Cardiac fibroblast (primary cell): ENCODE data around the gene HIPK2.

Experiments used
- DNase-seq, 2 donors: peaks; one replicate each; pipeline versions ENCODE4 v3.0.0 to v3.0.0-alpha.2; 2010; ENCODE audit warnings: low read depth in 2 of 2
- H3K4me3 ChIP-seq, 2 donors: replicated peaks in 1 of 2; 1 replicate in 1 of 2; 2 replicates in 1 of 2; pipeline ENCODE4 v1.5.1; 2011; ENCODE audit warnings: low read depth in 2 of 2, low read length in 2 of 2, mild to moderate bottlenecking in 2 of 2, moderate library complexity in 1 of 2
- TF ChIP-seq, protein P1 (sequence below): IDR thresholded peaks from one replicate; pipeline ENCODE4 v1.5.1; 2011; ENCODE audit warnings: low read depth, mild to moderate bottlenecking, low read length, inconsistent platforms

HIPK2 gene

GRCh38 chr7:139738772-139739171 lies 39.0 kb downstream of the HIPK2 start:
- H3K4me3 ChIP-seq: no peak overlapping the region
- TF ChIP-seq, protein P1, sequence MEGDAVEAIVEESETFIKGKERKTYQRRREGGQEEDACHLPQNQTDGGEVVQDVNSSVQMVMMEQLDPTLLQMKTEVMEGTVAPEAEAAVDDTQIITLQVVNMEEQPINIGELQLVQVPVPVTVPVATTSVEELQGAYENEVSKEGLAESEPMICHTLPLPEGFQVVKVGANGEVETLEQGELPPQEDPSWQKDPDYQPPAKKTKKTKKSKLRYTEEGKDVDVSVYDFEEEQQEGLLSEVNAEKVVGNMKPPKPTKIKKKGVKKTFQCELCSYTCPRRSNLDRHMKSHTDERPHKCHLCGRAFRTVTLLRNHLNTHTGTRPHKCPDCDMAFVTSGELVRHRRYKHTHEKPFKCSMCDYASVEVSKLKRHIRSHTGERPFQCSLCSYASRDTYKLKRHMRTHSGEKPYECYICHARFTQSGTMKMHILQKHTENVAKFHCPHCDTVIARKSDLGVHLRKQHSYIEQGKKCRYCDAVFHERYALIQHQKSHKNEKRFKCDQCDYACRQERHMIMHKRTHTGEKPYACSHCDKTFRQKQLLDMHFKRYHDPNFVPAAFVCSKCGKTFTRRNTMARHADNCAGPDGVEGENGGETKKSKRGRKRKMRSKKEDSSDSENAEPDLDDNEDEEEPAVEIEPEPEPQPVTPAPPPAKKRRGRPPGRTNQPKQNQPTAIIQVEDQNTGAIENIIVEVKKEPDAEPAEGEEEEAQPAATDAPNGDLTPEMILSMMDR: no peak
- DNase-seq: no peak

- DNase-seq: peak; percentile 57 to 62
- TF ChIP-seq, protein P1: no peak
- no peak overlapping the region for H3K4me3 ChIP-seq
These were observed 39.7 kb downstream of the HIPK2 start for GRCh38 chr7:139738101-139738489.

DNA sequence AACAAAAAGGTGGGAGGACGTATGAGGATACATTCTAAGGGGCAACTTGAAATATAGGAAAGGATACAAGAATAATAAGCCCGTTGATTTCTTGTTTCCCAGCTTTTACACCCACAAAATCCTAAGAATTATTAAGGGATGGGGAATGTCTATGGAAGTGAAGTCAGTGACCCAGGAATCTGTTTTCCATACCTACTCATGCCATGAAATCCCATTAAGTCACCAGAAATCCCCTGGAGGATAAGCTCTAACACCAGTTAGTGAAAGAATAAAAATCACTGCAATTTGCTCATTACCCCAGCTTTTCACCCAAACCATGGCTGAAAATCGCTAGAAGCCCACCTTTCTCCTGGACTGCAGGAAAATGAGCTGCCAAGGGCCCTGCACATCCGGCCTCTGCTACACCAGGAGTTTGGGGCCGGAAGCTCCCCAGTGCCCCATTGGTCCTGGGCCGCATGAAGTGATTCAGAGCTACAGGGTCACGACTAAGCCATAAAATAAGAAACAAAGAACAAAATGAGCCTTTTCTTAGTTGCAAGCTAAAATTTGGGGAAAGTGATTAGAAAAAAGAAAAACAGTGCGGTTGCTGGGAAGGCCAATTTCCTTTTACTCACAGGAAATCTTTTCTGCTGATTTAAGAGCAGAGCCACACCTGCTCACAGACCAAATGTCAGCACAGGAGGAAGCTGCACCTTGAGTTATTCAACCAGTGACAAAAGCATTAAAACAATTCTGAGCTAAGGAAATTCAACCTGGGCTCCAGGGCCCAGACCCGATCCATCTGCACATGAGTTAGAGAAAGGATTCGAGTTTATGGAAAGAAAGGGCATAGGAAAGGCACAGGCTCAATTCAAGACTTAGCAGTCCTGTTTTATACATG lies 40.3 kb downstream of the HIPK2 start:
- peak in 1 of 2 donors; percentile 68 for DNase-seq
- TF ChIP-seq, protein P1: no peak
- no peak overlapping the region for H3K4me3 ChIP-seq

- no peak overlapping the region for H3K4me3 ChIP-seq
- TF ChIP-seq, protein P1: no peak
- no peak for DNase-seq
These were observed 41.7 kb downstream of the HIPK2 start for GRCh38 chr7:139735912-139736595.

- TF ChIP-seq, protein P1: no peak
- no peak overlapping the region for H3K4me3 ChIP-seq
- DNase-seq: no peak
These were observed 42.3 kb downstream of the HIPK2 start for GRCh38 chr7:139735466-139735865.

GRCh38 chr7:139734395-139734794 lies 43.4 kb downstream of the HIPK2 start:
- peak; percentile 99 to 100 for DNase-seq
- TF ChIP-seq, protein P1: no peak
- no peak overlapping the region for H3K4me3 ChIP-seq
